HEK293 (cell line): Measurements from ENCODE around the gene SPATA2L.

Experiments used
- CTCF ChIA-PET: fragments of 350-600 bp; formaldehyde crosslinking; extraction: SDS; loops from one replicate; lab custom pipeline; 2021; ENCODE audit warnings: antibody characterized with exemption; lab: Yijun Ruan, JAX
- POLR2A ChIA-PET: fragments of 300-600 bp; formaldehyde crosslinking; extraction: SDS; loops from one replicate; lab custom pipeline; 2020; ENCODE audit warnings: antibody characterized with exemption, inconsistent platforms; lab: Yijun Ruan, JAX
- H3K27ac ChIP-seq: fragments of 200-500 bp; sonication (Bioruptor generic); 2 replicates; pipeline ENCODE4 v1.5.1; 2014; ENCODE audit warnings: low read depth, low read length, control low read depth, inconsistent platforms; ENCODE audit errors: extremely low read depth
- H3K36me3 ChIP-seq, 2 experiments: fragments of 200-500 bp in 1 of 2; sonication (Bioruptor generic) in 1 of 2; 1 replicate in 1 of 2; 2 replicates in 1 of 2; pipeline ENCODE4 v1.5.1; 2014 to 2017; ENCODE audit warnings: inconsistent platforms in 2 of 2, low read length in 2 of 2; ENCODE audit not compliant: control insufficient read depth in 2 of 2, insufficient read depth in 1 of 2
- H3K4me1 ChIP-seq: fragments of 200-500 bp; sonication (Bioruptor generic); 2 replicates; pipeline ENCODE4 v1.5.1; 2014; ENCODE audit warnings: mild to moderate bottlenecking, low read length, inconsistent platforms; ENCODE audit not compliant: control insufficient read depth, insufficient read depth
- H3K4me3 ChIP-seq: 2 replicates; pipeline ENCODE4 v1.5.1; 2011; ENCODE audit warnings: low read depth, mild to moderate bottlenecking, control low read depth, low read length, moderate library complexity
- H3K9me3 ChIP-seq: fragments of 200-500 bp; sonication (Bioruptor generic); 2 replicates; pipeline ENCODE4 v1.5.1; 2014; ENCODE audit warnings: low read depth, low read length, inconsistent platforms; ENCODE audit not compliant: control insufficient read depth, insufficient read depth
- BCL11B ChIP-seq: fragments of 450-650 bp; formaldehyde crosslinking; IDR thresholded peaks from 2 replicates; pipeline ENCODE4 v1.5.1; 2016; ENCODE audit warnings: low read depth, missing biosample characterization, missing genetic modification characterization
- IKZF3 ChIP-seq: fragments of 450-650 bp; IDR thresholded peaks from 2 replicates; pipeline ENCODE4 v1.5.0; 2018; ENCODE audit warnings: missing biosample characterization, mild to moderate bottlenecking, missing genetic modification characterization, moderate library complexity
- SP2 ChIP-seq: fragments of 450-650 bp; formaldehyde crosslinking; IDR thresholded peaks from 2 replicates; pipeline ENCODE4 v1.5.1; 2016; ENCODE audit warnings: missing biosample characterization, missing genetic modification characterization
- SP3 ChIP-seq: fragments of 450-650 bp; formaldehyde crosslinking; IDR thresholded peaks from 2 replicates; pipeline ENCODE4 v1.5.1; 2016; ENCODE audit warnings: missing biosample characterization, missing genetic modification characterization
- YY1 ChIP-seq: fragments of 450-650 bp; formaldehyde crosslinking; IDR thresholded peaks from 2 replicates; pipeline ENCODE4 v1.5.1; 2018; ENCODE audit warnings: missing biosample characterization, missing genetic modification characterization
- ZBTB20 ChIP-seq: fragments of 450-650 bp; formaldehyde crosslinking; IDR thresholded peaks from 2 replicates; pipeline ENCODE4 v1.5.1; 2016; ENCODE audit warnings: missing biosample characterization, missing genetic modification characterization
- ZBTB49 ChIP-seq: fragments of 450-650 bp; formaldehyde crosslinking; IDR thresholded peaks from 2 replicates; pipeline ENCODE4 v1.5.1; 2016; ENCODE audit warnings: missing biosample characterization, missing genetic modification characterization, low read depth
- ZBTB8A ChIP-seq: fragments of 450-650 bp; formaldehyde crosslinking; IDR thresholded peaks from 2 replicates; pipeline ENCODE4 v1.5.1; 2016; ENCODE audit warnings: missing biosample characterization, missing genetic modification characterization
- ZEB2 ChIP-seq: fragments of 450-650 bp; formaldehyde crosslinking; IDR thresholded peaks from 2 replicates; pipeline ENCODE4 v1.5.1; 2016; ENCODE audit warnings: missing biosample characterization, missing genetic modification characterization
- ZFP69B ChIP-seq: fragments of 450-650 bp; formaldehyde crosslinking; IDR thresholded peaks from 2 replicates; pipeline ENCODE4 v1.5.1; 2016; ENCODE audit warnings: missing biosample characterization, missing genetic modification characterization
- ZNF175 ChIP-seq: fragments of 450-650 bp; formaldehyde crosslinking; IDR thresholded peaks from 2 replicates; pipeline ENCODE4 v1.5.1; 2016; ENCODE audit warnings: missing biosample characterization, missing genetic modification characterization
- ZNF2 ChIP-seq: fragments of 450-650 bp; formaldehyde crosslinking; IDR thresholded peaks from 2 replicates; pipeline ENCODE4 v1.5.1; 2016; ENCODE audit warnings: missing biosample characterization, missing genetic modification characterization
- ZNF274 ChIP-seq, 2 experiments: fragments of 200-500 bp in 1 of 2; fragments of 450-650 bp in 1 of 2; sonication (Bioruptor generic) in 1 of 2; formaldehyde crosslinking in 1 of 2; IDR thresholded peaks; 2 replicates each; pipeline versions ENCODE4 v1.5.1 to v1.6.1; 2014 to 2016; ENCODE audit warnings: borderline replicate concordance in 1 of 2, inconsistent platforms in 1 of 2, low read length in 1 of 2, missing biosample characterization in 1 of 2, missing genetic modification characterization in 1 of 2
- ZNF302 ChIP-seq: fragments of 450-650 bp; formaldehyde crosslinking; IDR thresholded peaks from 2 replicates; pipeline ENCODE4 v1.5.1; 2016; ENCODE audit warnings: missing biosample characterization, missing genetic modification characterization, low read depth
- ZNF341 ChIP-seq: fragments of 450-650 bp; formaldehyde crosslinking; IDR thresholded peaks from 2 replicates; pipeline ENCODE4; 2016; ENCODE audit warnings: low read depth, missing biosample characterization, missing genetic modification characterization
- ZNF629 ChIP-seq: fragments of 450-650 bp; formaldehyde crosslinking; IDR thresholded peaks from 2 replicates; pipeline ENCODE4 v1.5.1; 2017; ENCODE audit warnings: missing biosample characterization, missing genetic modification characterization
- ZNF843 ChIP-seq: fragments of 450-650 bp; formaldehyde crosslinking; IDR thresholded peaks from 2 replicates; pipeline ENCODE4 v1.5.1; 2016; ENCODE audit warnings: missing biosample characterization, missing genetic modification characterization
- TF ChIP-seq, protein P1 (sequence below): fragments of 450-650 bp; formaldehyde crosslinking; IDR thresholded peaks from 2 replicates; pipeline ENCODE4 v1.5.1; 2016; ENCODE audit warnings: missing biosample characterization, missing genetic modification characterization
- TF ChIP-seq, protein P2 (sequence below): fragments of 450-650 bp; formaldehyde crosslinking; IDR thresholded peaks from 2 replicates; pipeline ENCODE4 v1.5.1; 2017; ENCODE audit warnings: missing biosample characterization, missing genetic modification characterization
- TF ChIP-seq, protein P3 (sequence below): fragments of 450-650 bp; formaldehyde crosslinking; IDR thresholded peaks from 2 replicates; pipeline ENCODE4 v1.5.1; 2017; ENCODE audit warnings: missing biosample characterization, mild to moderate bottlenecking, missing genetic modification characterization, moderate library complexity

Gene SPATA2L

GRCh38 chr16:89686520-89687091 lies 14.9 kb downstream of the SPATA2L start, which contains the start of gene CDK10 (continued):
- TF ChIP-seq, protein P1, sequence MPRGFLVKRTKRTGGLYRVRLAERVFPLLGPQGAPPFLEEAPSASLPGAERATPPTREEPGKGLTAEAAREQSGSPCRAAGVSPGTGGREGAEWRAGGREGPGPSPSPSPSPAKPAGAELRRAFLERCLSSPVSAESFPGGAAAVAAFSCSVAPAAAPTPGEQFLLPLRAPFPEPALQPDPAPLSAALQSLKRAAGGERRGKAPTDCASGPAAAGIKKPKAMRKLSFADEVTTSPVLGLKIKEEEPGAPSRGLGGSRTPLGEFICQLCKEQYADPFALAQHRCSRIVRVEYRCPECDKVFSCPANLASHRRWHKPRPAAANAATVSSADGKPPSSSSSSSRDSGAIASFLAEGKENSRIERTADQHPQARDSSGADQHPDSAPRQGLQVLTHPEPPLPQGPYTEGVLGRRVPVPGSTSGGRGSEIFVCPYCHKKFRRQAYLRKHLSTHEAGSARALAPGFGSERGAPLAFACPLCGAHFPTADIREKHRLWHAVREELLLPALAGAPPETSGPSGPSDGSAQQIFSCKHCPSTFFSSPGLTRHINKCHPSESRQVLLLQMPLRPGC (tag by site-specific recombination), result no peak
- TF ChIP-seq ZBTB49 (tag by site-specific recombination) (no peak), ZNF2 (tag by site-specific recombination) (no peak), ZNF341 (tag by site-specific recombination) (no peak), ZNF302 (tag by site-specific recombination) (no peak), ZNF274 (IDR thresholded peaks at IDR 0.05; ENCODE audit: low read length) (no peak), ZNF274 (tag by site-specific recombination; IDR thresholded peaks at IDR 0.05; ENCODE audit: borderline replicate concordance) (no peak), SP3 (peak; percentile 85), ZBTB20 (tag by site-specific recombination) (peak; percentile 79), IKZF3 (tag by site-specific recombination) (peak; percentile 49), ZBTB8A (tag by site-specific recombination) (no peak), ZNF843 (tag by site-specific recombination) (no peak), ZFP69B (no peak), ZEB2 (no peak), YY1 (tag by site-specific recombination) (peak; percentile 56; the same call in 1 of the 2 replicates), SP2 (tag by site-specific recombination) (peak; percentile 73), ZNF175 (tag by site-specific recombination) (no peak), BCL11B (tag by site-specific recombination) (no peak), ZNF629 (tag by site-specific recombination) (no peak)
- TF ChIP-seq, protein P2, sequence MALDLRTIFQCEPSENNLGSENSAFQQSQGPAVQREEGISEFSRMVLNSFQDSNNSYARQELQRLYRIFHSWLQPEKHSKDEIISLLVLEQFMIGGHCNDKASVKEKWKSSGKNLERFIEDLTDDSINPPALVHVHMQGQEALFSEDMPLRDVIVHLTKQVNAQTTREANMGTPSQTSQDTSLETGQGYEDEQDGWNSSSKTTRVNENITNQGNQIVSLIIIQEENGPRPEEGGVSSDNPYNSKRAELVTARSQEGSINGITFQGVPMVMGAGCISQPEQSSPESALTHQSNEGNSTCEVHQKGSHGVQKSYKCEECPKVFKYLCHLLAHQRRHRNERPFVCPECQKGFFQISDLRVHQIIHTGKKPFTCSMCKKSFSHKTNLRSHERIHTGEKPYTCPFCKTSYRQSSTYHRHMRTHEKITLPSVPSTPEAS, result no peak
- TF ChIP-seq, protein P3, sequence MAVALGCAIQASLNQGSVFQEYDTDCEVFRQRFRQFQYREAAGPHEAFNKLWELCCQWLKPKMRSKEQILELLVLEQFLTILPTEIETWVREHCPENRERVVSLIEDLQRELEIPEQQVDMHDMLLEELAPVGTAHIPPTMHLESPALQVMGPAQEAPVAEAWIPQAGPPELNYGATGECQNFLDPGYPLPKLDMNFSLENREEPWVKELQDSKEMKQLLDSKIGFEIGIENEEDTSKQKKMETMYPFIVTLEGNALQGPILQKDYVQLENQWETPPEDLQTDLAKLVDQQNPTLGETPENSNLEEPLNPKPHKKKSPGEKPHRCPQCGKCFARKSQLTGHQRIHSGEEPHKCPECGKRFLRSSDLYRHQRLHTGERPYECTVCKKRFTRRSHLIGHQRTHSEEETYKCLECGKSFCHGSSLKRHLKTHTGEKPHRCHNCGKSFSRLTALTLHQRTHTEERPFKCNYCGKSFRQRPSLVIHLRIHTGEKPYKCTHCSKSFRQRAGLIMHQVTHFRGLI, result no peak
- TF ChIP-seq, all 188 proteins: peak for 33

GRCh38 chr16:89685916-89686315 lies 15.6 kb downstream of the SPATA2L start:
- TF ChIP-seq ZFP69B (no peak), ZEB2 (peak; percentile 90; the same call in 1 of the 2 replicates)
- no peak overlapping the region for H3K4me3 ChIP-seq
- no peak overlapping the region for H3K27ac ChIP-seq
- no peaks in the 10 kb centered on the region for H3K4me1 ChIP-seq
- ChIA-PET CTCF (no interaction called here), POLR2A (interaction anchor here (0.9 to 1.4 kb wide), 7 partner anchors 10 to 83 kb away, joined by 3 to 10 read pairs (median 5); partner anchors contain the start of genes CHMP1A and SPATA33)
- H3K9me3 ChIP-seq, result no peaks in the 10 kb centered on the region
- H3K36me3 ChIP-seq, result peaks cover 0 to 19% of the 10 kb centered on the region in 2 experiments; a peak in 2 of 3 replicates
